Loucy (cell line): ENCODE data around the gene ATXN7L3B.

Experiments used
- CTCF ChIP-seq: fragments of 200-600 bp; sonication (generic); conservative IDR thresholded peaks from 2 replicates; pipeline ENCODE4 v1.5.1; 2014; ENCODE audit warnings: mild to moderate bottlenecking, antibody characterized with exemption, low read length
- EZH2phosphoT487 ChIP-seq: fragments of 200-600 bp; IDR thresholded peaks from 2 replicates; pipeline ENCODE4 v1.6.1; 2018; ENCODE audit warnings: antibody characterized with exemption, mild to moderate bottlenecking, moderate library complexity, borderline replicate concordance

GRCh38 chr12:74488134-74488533, 49.5 kb upstream of the ATXN7L3B start:
- TF ChIP-seq CTCF: no peak
- TF ChIP-seq EZH2phosphoT487: no peak
